Measurements from ENCODE around the gene SEC23A. TPM values are rescaled to one million over a fixed set of nuclear protein-coding genes. Genes with fewer than 3 reads are reported as not detected.

SEC23A gene
- total and polyA plus RNA-seq, 2 of the 13 experiments (the other 11 are each of a cell fraction or from before 2014, with no cell fraction given): 403 to 887 TPM

- TF ChIP-seq, protein P1, sequence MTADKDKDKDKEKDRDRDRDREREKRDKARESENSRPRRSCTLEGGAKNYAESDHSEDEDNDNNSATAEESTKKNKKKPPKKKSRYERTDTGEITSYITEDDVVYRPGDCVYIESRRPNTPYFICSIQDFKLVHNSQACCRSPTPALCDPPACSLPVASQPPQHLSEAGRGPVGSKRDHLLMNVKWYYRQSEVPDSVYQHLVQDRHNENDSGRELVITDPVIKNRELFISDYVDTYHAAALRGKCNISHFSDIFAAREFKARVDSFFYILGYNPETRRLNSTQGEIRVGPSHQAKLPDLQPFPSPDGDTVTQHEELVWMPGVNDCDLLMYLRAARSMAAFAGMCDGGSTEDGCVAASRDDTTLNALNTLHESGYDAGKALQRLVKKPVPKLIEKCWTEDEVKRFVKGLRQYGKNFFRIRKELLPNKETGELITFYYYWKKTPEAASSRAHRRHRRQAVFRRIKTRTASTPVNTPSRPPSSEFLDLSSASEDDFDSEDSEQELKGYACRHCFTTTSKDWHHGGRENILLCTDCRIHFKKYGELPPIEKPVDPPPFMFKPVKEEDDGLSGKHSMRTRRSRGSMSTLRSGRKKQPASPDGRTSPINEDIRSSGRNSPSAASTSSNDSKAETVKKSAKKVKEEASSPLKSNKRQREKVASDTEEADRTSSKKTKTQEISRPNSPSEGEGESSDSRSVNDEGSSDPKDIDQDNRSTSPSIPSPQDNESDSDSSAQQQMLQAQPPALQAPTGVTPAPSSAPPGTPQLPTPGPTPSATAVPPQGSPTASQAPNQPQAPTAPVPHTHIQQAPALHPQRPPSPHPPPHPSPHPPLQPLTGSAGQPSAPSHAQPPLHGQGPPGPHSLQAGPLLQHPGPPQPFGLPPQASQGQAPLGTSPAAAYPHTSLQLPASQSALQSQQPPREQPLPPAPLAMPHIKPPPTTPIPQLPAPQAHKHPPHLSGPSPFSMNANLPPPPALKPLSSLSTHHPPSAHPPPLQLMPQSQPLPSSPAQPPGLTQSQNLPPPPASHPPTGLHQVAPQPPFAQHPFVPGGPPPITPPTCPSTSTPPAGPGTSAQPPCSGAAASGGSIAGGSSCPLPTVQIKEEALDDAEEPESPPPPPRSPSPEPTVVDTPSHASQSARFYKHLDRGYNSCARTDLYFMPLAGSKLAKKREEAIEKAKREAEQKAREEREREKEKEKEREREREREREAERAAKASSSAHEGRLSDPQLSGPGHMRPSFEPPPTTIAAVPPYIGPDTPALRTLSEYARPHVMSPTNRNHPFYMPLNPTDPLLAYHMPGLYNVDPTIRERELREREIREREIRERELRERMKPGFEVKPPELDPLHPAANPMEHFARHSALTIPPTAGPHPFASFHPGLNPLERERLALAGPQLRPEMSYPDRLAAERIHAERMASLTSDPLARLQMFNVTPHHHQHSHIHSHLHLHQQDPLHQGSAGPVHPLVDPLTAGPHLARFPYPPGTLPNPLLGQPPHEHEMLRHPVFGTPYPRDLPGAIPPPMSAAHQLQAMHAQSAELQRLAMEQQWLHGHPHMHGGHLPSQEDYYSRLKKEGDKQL (CRISPR knock-in tag; IDR thresholded peaks at IDR 0.05; ENCODE audit: low read depth): no peak
- no peak for TF ChIP-seq NFATC3 (CRISPR knock-in tag; IDR thresholded peaks at IDR 0.05)
- no peak for TF ChIP-seq ZNF597 (CRISPR knock-in tag; IDR thresholded peaks at IDR 0.05)
- TF ChIP-seq, protein P2, sequence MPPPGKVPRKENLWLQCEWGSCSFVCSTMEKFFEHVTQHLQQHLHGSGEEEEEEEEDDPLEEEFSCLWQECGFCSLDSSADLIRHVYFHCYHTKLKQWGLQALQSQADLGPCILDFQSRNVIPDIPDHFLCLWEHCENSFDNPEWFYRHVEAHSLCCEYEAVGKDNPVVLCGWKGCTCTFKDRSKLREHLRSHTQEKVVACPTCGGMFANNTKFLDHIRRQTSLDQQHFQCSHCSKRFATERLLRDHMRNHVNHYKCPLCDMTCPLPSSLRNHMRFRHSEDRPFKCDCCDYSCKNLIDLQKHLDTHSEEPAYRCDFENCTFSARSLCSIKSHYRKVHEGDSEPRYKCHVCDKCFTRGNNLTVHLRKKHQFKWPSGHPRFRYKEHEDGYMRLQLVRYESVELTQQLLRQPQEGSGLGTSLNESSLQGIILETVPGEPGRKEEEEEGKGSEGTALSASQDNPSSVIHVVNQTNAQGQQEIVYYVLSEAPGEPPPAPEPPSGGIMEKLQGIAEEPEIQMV (CRISPR knock-in tag; IDR thresholded peaks at IDR 0.05; ENCODE audit: low read depth): 0 out of 2 replicates have a peak, but pooled peaks have one; percentile 35
- TF ChIP-seq ZNF280D (CRISPR knock-in tag; IDR thresholded peaks at IDR 0.05): no peak
- TF ChIP-seq HDAC6 (IDR thresholded peaks at IDR 0.05; ENCODE audit: low read depth, low read length): no peak
- TF ChIP-seq ZNF598 (CRISPR knock-in tag; IDR thresholded peaks at IDR 0.05; ENCODE audit: borderline replicate concordance): no peak
- TF ChIP-seq SOX6 (IDR thresholded peaks at IDR 0.05): no peak
- TF ChIP-seq SOX6 (CRISPR knock-in tag; IDR thresholded peaks at IDR 0.05): peak; percentile 74
- TF ChIP-seq ZNF432 (CRISPR knock-in tag; IDR thresholded peaks at IDR 0.05; ENCODE audit: borderline replicate concordance): no peak
- TF ChIP-seq, protein P3, sequence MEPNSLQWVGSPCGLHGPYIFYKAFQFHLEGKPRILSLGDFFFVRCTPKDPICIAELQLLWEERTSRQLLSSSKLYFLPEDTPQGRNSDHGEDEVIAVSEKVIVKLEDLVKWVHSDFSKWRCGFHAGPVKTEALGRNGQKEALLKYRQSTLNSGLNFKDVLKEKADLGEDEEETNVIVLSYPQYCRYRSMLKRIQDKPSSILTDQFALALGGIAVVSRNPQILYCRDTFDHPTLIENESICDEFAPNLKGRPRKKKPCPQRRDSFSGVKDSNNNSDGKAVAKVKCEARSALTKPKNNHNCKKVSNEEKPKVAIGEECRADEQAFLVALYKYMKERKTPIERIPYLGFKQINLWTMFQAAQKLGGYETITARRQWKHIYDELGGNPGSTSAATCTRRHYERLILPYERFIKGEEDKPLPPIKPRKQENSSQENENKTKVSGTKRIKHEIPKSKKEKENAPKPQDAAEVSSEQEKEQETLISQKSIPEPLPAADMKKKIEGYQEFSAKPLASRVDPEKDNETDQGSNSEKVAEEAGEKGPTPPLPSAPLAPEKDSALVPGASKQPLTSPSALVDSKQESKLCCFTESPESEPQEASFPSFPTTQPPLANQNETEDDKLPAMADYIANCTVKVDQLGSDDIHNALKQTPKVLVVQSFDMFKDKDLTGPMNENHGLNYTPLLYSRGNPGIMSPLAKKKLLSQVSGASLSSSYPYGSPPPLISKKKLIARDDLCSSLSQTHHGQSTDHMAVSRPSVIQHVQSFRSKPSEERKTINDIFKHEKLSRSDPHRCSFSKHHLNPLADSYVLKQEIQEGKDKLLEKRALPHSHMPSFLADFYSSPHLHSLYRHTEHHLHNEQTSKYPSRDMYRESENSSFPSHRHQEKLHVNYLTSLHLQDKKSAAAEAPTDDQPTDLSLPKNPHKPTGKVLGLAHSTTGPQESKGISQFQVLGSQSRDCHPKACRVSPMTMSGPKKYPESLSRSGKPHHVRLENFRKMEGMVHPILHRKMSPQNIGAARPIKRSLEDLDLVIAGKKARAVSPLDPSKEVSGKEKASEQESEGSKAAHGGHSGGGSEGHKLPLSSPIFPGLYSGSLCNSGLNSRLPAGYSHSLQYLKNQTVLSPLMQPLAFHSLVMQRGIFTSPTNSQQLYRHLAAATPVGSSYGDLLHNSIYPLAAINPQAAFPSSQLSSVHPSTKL (CRISPR knock-in tag; IDR thresholded peaks at IDR 0.05): peak; percentile 89
- TF ChIP-seq NFRKB (IDR thresholded peaks at IDR 0.05): no peak
Observed at GRCh38 chr14:39145266-39145966, 42.4 kb upstream of the SEC23A start (continued).
